ENCODE measurements around the gene RNF213.

The RNF213 gene

DNA sequence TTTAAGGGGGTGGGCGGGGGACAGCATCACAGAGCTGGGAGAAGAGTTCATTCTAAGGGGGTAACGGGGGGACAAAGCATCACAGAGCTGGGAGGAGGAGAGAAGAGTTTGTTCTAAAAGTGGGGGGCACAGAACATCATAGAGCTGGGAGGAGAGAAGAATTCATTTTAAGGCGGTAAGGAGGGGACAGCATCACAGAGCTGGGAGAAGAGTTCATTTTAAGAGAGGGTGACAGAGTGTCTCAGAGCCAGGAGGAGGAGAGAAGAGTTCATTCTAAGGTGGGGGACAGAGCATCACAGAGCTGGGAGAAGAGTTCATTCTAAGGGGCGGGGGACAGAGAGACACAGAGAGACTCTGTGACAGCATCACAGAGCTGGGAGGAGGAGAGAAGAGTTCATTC, 182.1 kb downstream of the RNF213 start:
- no peak overlapping the region for H3K27ac ChIP-seq
- TF ChIP-seq, protein P1, sequence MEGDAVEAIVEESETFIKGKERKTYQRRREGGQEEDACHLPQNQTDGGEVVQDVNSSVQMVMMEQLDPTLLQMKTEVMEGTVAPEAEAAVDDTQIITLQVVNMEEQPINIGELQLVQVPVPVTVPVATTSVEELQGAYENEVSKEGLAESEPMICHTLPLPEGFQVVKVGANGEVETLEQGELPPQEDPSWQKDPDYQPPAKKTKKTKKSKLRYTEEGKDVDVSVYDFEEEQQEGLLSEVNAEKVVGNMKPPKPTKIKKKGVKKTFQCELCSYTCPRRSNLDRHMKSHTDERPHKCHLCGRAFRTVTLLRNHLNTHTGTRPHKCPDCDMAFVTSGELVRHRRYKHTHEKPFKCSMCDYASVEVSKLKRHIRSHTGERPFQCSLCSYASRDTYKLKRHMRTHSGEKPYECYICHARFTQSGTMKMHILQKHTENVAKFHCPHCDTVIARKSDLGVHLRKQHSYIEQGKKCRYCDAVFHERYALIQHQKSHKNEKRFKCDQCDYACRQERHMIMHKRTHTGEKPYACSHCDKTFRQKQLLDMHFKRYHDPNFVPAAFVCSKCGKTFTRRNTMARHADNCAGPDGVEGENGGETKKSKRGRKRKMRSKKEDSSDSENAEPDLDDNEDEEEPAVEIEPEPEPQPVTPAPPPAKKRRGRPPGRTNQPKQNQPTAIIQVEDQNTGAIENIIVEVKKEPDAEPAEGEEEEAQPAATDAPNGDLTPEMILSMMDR (conservative IDR thresholded peaks at IDR 0.05; ENCODE audit: low read depth), result no peak
- POLR2A ChIA-PET (ENCODE audit: low non-redundant PET), result interaction anchor here (0.9 kb wide), 1 partner anchor 12 kb away, joined by 3 read pairs; no protein-coding TSS in a partner anchor
- CTCF ChIA-PET, result no interaction called here
- DNase-seq (ENCODE audit: low spot score), result no peak

DNA sequence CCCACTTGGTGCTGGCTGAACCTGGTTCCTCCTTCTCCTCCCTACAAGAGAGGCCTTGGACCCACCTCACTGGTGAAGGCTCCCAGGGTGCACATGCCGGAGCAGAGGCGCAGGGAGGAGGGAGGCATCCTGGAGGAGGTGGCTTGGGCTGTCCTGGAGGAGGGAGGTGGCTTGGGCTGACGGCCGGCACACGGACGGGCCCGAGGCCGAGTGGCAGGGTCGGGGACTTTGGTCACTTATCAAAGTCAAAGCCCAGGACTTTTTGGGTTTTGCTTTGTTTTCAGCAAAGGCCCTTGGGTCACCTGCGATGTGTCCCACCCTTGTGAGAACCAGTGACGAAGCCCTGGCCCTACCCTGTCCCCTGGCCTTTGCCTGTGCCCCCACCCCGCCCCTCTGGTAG, 182.8 kb downstream of the RNF213 start:
- TF ChIP-seq, protein P1 (conservative IDR thresholded peaks at IDR 0.05; ENCODE audit: low read depth), result no peak
- ChIA-PET POLR2A (ENCODE audit: low non-redundant PET) (interaction anchor here (0.9 kb wide), 1 partner anchor 11 kb away, joined by 3 read pairs; no protein-coding TSS in a partner anchor), CTCF (no interaction called here)
- DNase-seq (ENCODE audit: low spot score), result no peak
- H3K27ac ChIP-seq, result no peak overlapping the region

DNA sequence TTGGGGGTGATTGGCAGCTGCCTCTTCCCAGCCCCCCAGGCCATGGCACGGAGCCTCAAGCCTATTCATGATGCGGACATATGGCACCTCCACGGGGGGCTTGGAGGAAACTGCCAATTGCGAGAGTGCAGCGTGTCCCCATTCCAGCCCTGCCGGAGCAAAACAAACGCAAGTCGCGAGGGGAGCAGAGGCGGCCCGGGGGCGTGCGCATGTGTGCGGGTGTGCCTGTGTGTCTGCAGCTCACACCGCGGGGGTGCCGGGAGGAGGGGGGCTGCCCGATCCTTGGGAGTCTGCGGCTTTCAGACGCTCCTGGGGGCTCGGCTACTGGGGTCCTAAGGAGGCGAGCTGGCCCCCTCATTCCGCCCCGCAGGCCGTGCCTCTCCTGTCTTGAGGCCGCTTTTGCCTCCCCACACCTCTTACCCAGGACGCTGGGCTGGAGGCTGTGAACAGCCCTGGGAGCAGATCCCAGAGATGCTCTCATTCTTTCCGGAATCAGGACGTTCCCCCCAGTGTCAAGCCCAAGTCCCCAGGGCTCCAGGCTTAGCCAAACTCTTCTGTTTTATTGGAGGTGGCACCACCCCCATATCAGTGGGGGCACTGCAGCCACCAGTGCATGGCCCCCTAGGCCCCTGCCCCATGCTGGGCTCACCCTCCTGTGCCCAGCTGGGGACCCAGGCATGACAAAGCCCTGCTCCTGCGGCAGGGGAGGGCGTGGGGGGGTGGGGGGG, 183.4 kb downstream of the RNF213 start:
- DNase-seq (ENCODE audit: low spot score), result no peak
- CTCF ChIA-PET, result no interaction called here
- H3K27ac ChIP-seq, result no peak overlapping the region
- TF ChIP-seq, protein P1 (conservative IDR thresholded peaks at IDR 0.05; ENCODE audit: low read depth), result no peak
- POLR2A ChIA-PET (ENCODE audit: low non-redundant PET), result no interaction called here

DNA sequence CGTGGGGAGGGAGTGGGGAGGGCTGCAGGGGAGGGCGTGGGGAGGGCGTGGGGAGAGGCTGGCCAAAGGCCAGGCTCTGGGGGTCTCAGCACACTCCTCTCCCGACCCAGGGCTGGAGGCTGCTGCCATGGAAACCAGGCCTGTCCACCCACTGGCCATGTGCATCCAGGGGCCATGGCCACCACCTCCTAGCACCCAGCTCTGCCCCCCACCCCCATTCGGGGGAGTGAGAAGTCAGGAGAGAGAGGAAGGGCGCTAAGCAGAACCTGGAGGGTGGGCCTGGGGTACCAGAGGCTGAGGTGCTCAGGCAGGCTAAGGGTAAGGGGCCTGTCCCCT, 184.0 kb downstream of the RNF213 start:
- ChIA-PET CTCF (interaction anchor here (0.6 kb wide), 1 partner anchor 1210 kb away, joined by 3 read pairs; no protein-coding TSS in a partner anchor), POLR2A (ENCODE audit: low non-redundant PET) (no interaction called here)
- DNase-seq (ENCODE audit: low spot score), result no peak
- no peak overlapping the region for H3K27ac ChIP-seq
- TF ChIP-seq, protein P1 (conservative IDR thresholded peaks at IDR 0.05; ENCODE audit: low read depth), result no peak

DNA sequence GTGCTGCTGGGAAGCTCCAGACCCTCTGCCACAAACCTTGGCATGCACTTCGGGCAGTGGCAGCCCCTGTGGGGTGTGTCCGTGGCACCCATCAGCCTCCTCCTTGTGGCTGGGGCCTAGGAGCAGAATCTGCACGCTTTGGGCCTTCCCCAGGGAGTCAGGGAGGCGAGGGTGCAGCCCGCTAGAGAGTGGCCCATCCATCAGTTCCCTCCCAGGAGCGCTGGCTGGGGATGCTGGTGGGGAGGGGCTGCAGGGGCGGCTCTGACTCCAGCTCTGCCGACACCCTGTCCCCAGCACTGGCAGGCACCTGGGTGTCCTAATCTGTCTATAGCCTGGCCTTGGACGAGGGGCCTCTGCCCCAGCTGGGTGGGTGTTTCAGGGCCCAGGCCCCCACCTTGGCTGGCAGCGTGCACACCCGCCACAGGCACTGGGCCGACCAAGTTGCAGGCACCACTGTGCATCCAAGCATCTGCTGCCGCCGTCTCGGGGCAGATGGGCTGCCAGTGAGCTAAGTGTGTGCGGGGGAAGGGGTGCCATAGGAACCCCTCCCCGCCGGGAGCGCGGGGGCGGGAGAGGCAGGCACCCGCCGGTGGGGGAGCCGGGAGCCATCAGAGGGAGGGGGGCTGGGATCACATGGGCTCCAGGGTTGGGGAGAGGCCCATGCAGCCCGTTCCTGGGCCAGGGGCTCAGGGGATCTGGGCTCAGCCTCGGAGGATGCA, 184.5 kb downstream of the RNF213 start:
- POLR2A ChIA-PET (ENCODE audit: low non-redundant PET), result no interaction called here
- CTCF ChIA-PET, result interaction anchor here (0.6 kb wide), 1 partner anchor 1210 kb away, joined by 3 read pairs; no protein-coding TSS in a partner anchor
- DNase-seq (ENCODE audit: low spot score), result no peak

DNA sequence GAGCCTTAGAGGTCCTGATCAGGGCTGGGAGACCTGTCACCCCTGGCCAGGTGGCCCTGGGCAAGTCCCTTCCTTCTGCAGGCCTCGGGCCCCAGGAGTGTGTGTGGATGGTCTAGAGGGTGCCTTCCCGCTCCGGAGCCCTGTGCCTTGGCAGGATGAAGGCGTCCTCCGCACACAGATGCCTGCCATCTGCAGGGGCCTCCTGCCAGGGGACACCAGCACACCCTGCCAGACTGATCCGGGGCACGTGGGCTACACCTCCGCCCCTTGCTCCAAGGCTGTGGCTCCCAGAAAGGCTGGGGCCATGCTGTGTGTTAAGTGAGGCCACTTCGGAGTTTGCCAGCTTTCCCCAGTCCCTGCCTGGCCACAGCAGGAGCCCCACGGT, 185.1 kb downstream of the RNF213 start:
- no peak for DNase-seq (ENCODE audit: low spot score)
- TF ChIP-seq, protein P1 (conservative IDR thresholded peaks at IDR 0.05; ENCODE audit: low read depth), result no peak
- H3K27ac ChIP-seq, result no peak overlapping the region
- CTCF ChIA-PET, result interaction anchor here (0.5 kb wide), 1 partner anchor 420 kb away, joined by 3 read pairs; no protein-coding TSS in a partner anchor
- POLR2A ChIA-PET (ENCODE audit: low non-redundant PET), result no interaction called here

More for the DNA sequence above, 184.5 kb downstream of the RNF213 start:
- TF ChIP-seq, protein P1 (conservative IDR thresholded peaks at IDR 0.05; ENCODE audit: low read depth), result no peak
- H3K27ac ChIP-seq, result no peak overlapping the region
